Mesendoderm (in vitro differentiated cells): ENCODE data around the gene SPIN1.
A peak's percentile ranks its signal among the peaks of the same experiment; 100 is the strongest.

Experiments
- DNase-seq: peaks from one replicate; pipeline ENCODE4 v3.0.0; 2013
- H2AK5ac ChIP-seq: 2 replicates; pipeline ENCODE4 v1.6.1; 2013; ENCODE audit warnings: low read length, inconsistent platforms
- H2BK120ac ChIP-seq: 2 replicates; pipeline ENCODE4 v1.6.1; 2013; ENCODE audit warnings: low read depth, mild to moderate bottlenecking, low read length, moderate library complexity, mixed read lengths
- H2BK15ac ChIP-seq: replicated peaks from 2 replicates; pipeline ENCODE4 v1.6.1; 2013; ENCODE audit warnings: low read depth, mild to moderate bottlenecking, moderate library complexity
- H2BK5ac ChIP-seq: 2 replicates; pipeline ENCODE4 v1.6.1; 2013; ENCODE audit warnings: low read length, inconsistent platforms
- H3K18ac ChIP-seq: 2 replicates; pipeline ENCODE4 v1.6.1; 2013; ENCODE audit warnings: mild to moderate bottlenecking, low read length, mixed read lengths
- H3K23ac ChIP-seq: one replicate; pipeline ENCODE4 v1.6.1; 2013; ENCODE audit warnings: low read length
- H3K27ac ChIP-seq: 2 replicates; pipeline ENCODE4 v1.5.1; 2013; ENCODE audit warnings: low read depth, mild to moderate bottlenecking, inconsistent platforms, low read length, moderate library complexity
- H3K27me3 ChIP-seq: 2 replicates; pipeline ENCODE4 v1.6.1; 2013; ENCODE audit warnings: low read length, control low read depth, mild to moderate bottlenecking, inconsistent platforms; ENCODE audit not compliant: insufficient read depth, poor library complexity
- H3K36me3 ChIP-seq: 2 replicates; pipeline ENCODE4 v1.6.1; 2013; ENCODE audit warnings: low read length, inconsistent platforms; ENCODE audit not compliant: control insufficient read depth, insufficient read depth
- H3K4ac ChIP-seq: one replicate; pipeline ENCODE4 v1.6.1; 2013; ENCODE audit warnings: low read depth, mild to moderate bottlenecking, low read length, moderate library complexity
- H3K4me1 ChIP-seq: 2 replicates; pipeline ENCODE4 v1.6.1; 2013; ENCODE audit warnings: low read depth, low read length, inconsistent platforms; ENCODE audit not compliant: control insufficient read depth
- H3K4me2 ChIP-seq: 2 replicates; pipeline ENCODE4 v1.6.1; 2013; ENCODE audit warnings: low read length
- H3K4me3 ChIP-seq: 2 replicates; pipeline ENCODE4 v1.5.1; 2013; ENCODE audit warnings: mild to moderate bottlenecking, low read length
- H3K56ac ChIP-seq: one replicate; pipeline ENCODE4 v1.6.1; 2013; ENCODE audit warnings: low read length
- H3K79me1 ChIP-seq: 2 replicates; pipeline ENCODE4 v1.6.1; 2013; ENCODE audit warnings: low read length, inconsistent platforms
- H3K79me2 ChIP-seq: 2 replicates; pipeline ENCODE4 v1.6.1; 2013; ENCODE audit warnings: mild to moderate bottlenecking, low read length; ENCODE audit not compliant: control insufficient read depth, insufficient read depth
- H3K9ac ChIP-seq: 2 replicates; pipeline ENCODE4 v1.6.1; 2013; ENCODE audit warnings: low read length, inconsistent platforms
- H4K5ac ChIP-seq: one replicate; pipeline ENCODE4 v1.6.1; 2013; ENCODE audit warnings: low read length
- H4K8ac ChIP-seq: one replicate; pipeline ENCODE4 v1.6.1; 2013; ENCODE audit warnings: low read depth, mild to moderate bottlenecking, control low read depth, low read length, moderate library complexity
- WGBS: extraction: QIAGEN DNeasy Blood & Tissue Kit; methylation state at CpG from one replicate; pipeline ENCODE4 v1.1.7; 2013; ENCODE audit warnings: low lambda C conversion rate, missing lambda C conversion rate; ENCODE audit not compliant: insufficient coverage; ENCODE audit errors: extremely low coverage; 5-methylcytosine and 5-hydroxymethylcytosine counted together

Gene SPIN1

GRCh38 chr9:88464851-88465250 is 76.6 kb downstream of the SPIN1 start:
- Histone ChIP-seq H3K56ac (no peak overlapping the region), H3K79me1 (peaks cover 12% of the 10 kb centered on the region)

GRCh38 chr9:88468226-88468625 is 80.0 kb downstream of the SPIN1 start:
- WGBS = no CpG with 5 or more reads among the region's 9 CpGs
- no peak overlapping the region for H2BK120ac ChIP-seq
- H2BK15ac ChIP-seq = no peak overlapping the region
- peaks cover 7% of the 10 kb centered on the region for H3K79me1 ChIP-seq
- H4K8ac ChIP-seq = no peak overlapping the region
- no peak overlapping the region for H3K23ac ChIP-seq
- H2AK5ac ChIP-seq = no peak overlapping the region
- no peak overlapping the region for H2BK5ac ChIP-seq
- H3K27me3 ChIP-seq = no peaks in the 10 kb centered on the region
- H3K18ac ChIP-seq = no peak overlapping the region
- H3K9ac ChIP-seq = no peak overlapping the region
- no peak overlapping the region for H3K4me2 ChIP-seq
- DNase-seq = no peak
- H3K27ac ChIP-seq = no peak overlapping the region
- peaks cover 9% of the 10 kb centered on the region for H3K79me2 ChIP-seq
- H3K4me3 ChIP-seq = no peak overlapping the region
- H3K36me3 ChIP-seq = no peaks in the 10 kb centered on the region
- no peak overlapping the region for H3K56ac ChIP-seq
- no peaks in the 10 kb centered on the region for H3K4me1 ChIP-seq
- H3K4ac ChIP-seq = no peak overlapping the region
- no peak overlapping the region for H4K5ac ChIP-seq

More at GRCh38 chr9:88464851-88465250, 76.6 kb downstream of the SPIN1 start:
- Histone ChIP-seq H4K5ac (no peak overlapping the region), H2BK5ac (no peak overlapping the region), H3K4ac (no peak overlapping the region), H3K79me2 (peaks cover 16% of the 10 kb centered on the region), H3K4me3 (no peak overlapping the region), H3K4me2 (no peak overlapping the region), H3K36me3 (no peaks in the 10 kb centered on the region), H2BK120ac (no peak overlapping the region), H3K23ac (no peak overlapping the region), H2AK5ac (no peak overlapping the region), H3K27ac (no peak overlapping the region), H3K4me1 (peaks cover 3% of the 10 kb centered on the region), H2BK15ac (no peak overlapping the region), H4K8ac (no peak overlapping the region), H3K9ac (no peak overlapping the region), H3K18ac (no peak overlapping the region), H3K27me3 (no peaks in the 10 kb centered on the region)
- no peak for DNase-seq
- WGBS = no CpG with 5 or more reads among the region's 1 CpG

GRCh38 chr9:88476491-88477271 is 88.4 kb downstream of the SPIN1 start:
- Histone ChIP-seq H3K4ac (no peak overlapping the region), H3K4me1 (no peaks in the 10 kb centered on the region), H2BK5ac (no peak overlapping the region), H3K79me1 (peaks cover 12% of the 10 kb centered on the region), H3K23ac (no peak overlapping the region), H3K4me2 (no peak overlapping the region), H3K18ac (no peak overlapping the region), H3K79me2 (peaks cover 6% of the 10 kb centered on the region), H3K36me3 (peaks cover 5% of the 10 kb centered on the region), H3K9ac (no peak overlapping the region), H3K56ac (no peak overlapping the region), H2BK120ac (no peak overlapping the region), H3K27ac (no peak overlapping the region), H4K8ac (no peak overlapping the region), H2AK5ac (no peak overlapping the region), H3K27me3 (no peaks in the 10 kb centered on the region), H2BK15ac (no peak overlapping the region), H4K5ac (no peak overlapping the region), H3K4me3 (no peak overlapping the region)
- peak; percentile 52 for DNase-seq
- no CpG with 5 or more reads among the region's 11 CpGs for WGBS

GRCh38 chr9:88477300-88477751 is 89.1 kb downstream of the SPIN1 start:
- H2AK5ac ChIP-seq = no peak overlapping the region
- no peak overlapping the region for H2BK120ac ChIP-seq
- DNase-seq = no peak
- no peak overlapping the region for H3K4me2 ChIP-seq
- peaks cover 5% of the 10 kb centered on the region for H3K36me3 ChIP-seq
- no peak overlapping the region for H3K4ac ChIP-seq
- no peak overlapping the region for H2BK5ac ChIP-seq
- H3K9ac ChIP-seq = no peak overlapping the region
- no peak overlapping the region for H3K4me3 ChIP-seq
- WGBS = no CpG with 5 or more reads among the region's 3 CpGs
- H3K23ac ChIP-seq = no peak overlapping the region
- H3K18ac ChIP-seq = no peak overlapping the region
- no peaks in the 10 kb centered on the region for H3K4me1 ChIP-seq
- no peak overlapping the region for H3K27ac ChIP-seq
- H3K56ac ChIP-seq = no peak overlapping the region
- no peak overlapping the region for H4K5ac ChIP-seq
- H4K8ac ChIP-seq = no peak overlapping the region
- peaks cover 12% of the 10 kb centered on the region for H3K79me1 ChIP-seq
- H2BK15ac ChIP-seq = no peak overlapping the region
- H3K27me3 ChIP-seq = no peaks in the 10 kb centered on the region
- peaks cover 6% of the 10 kb centered on the region for H3K79me2 ChIP-seq

GRCh38 chr9:88478246-88478645 is 90.0 kb downstream of the SPIN1 start:
- no peak overlapping the region for H3K4ac ChIP-seq
- no peak for DNase-seq
- H4K8ac ChIP-seq = no peak overlapping the region
- peaks cover 5% of the 10 kb centered on the region for H3K36me3 ChIP-seq
- no peak overlapping the region for H2BK5ac ChIP-seq
- H3K27me3 ChIP-seq = no peaks in the 10 kb centered on the region
- H3K4me3 ChIP-seq = no peak overlapping the region
- H2BK120ac ChIP-seq = no peak overlapping the region
- no peak overlapping the region for H3K18ac ChIP-seq
- H3K79me1 ChIP-seq = peaks cover 12% of the 10 kb centered on the region
- peaks cover 6% of the 10 kb centered on the region for H3K79me2 ChIP-seq
- H3K4me1 ChIP-seq = no peaks in the 10 kb centered on the region
- H3K9ac ChIP-seq = no peak overlapping the region
- H3K27ac ChIP-seq = no peak overlapping the region
- no peak overlapping the region for H4K5ac ChIP-seq
- H2BK15ac ChIP-seq = no peak overlapping the region
- no peak overlapping the region for H3K56ac ChIP-seq
- no peak overlapping the region for H3K23ac ChIP-seq
- no CpG with 5 or more reads among the region's 3 CpGs for WGBS
- no peak overlapping the region for H3K4me2 ChIP-seq
- no peak overlapping the region for H2AK5ac ChIP-seq

- no peak overlapping the region for H3K18ac ChIP-seq
- DNase-seq = no peak
- no peak overlapping the region for H3K56ac ChIP-seq
- no peaks in the 10 kb centered on the region for H3K36me3 ChIP-seq
- H3K79me2 ChIP-seq = peaks cover 3% of the 10 kb centered on the region
- no peak overlapping the region for H3K23ac ChIP-seq
- no peak overlapping the region for H3K4me2 ChIP-seq
- H3K27me3 ChIP-seq = no peaks in the 10 kb centered on the region
- no peak overlapping the region for H3K4me3 ChIP-seq
- no peak overlapping the region for H4K8ac ChIP-seq
- no peaks in the 10 kb centered on the region for H3K4me1 ChIP-seq
- peaks cover 3% of the 10 kb centered on the region for H3K79me1 ChIP-seq
- H2BK15ac ChIP-seq = no peak overlapping the region
- H3K27ac ChIP-seq = no peak overlapping the region
- no peak overlapping the region for H2BK120ac ChIP-seq
- no peak overlapping the region for H3K9ac ChIP-seq
- H2AK5ac ChIP-seq = no peak overlapping the region
- no peak overlapping the region for H3K4ac ChIP-seq
- H4K5ac ChIP-seq = no peak overlapping the region
- no peak overlapping the region for H2BK5ac ChIP-seq
- no CpG with 5 or more reads among the region's 4 CpGs for WGBS
Measured at GRCh38 chr9:88481933-88482332, 93.7 kb downstream of the SPIN1 start.
